LNCAP (cell line): ENCODE data around the gene CDKL1.

Source experiments
- CTCF ChIP-seq: fragments of 450-650 bp; IDR thresholded peaks from 2 replicates; pipeline ENCODE4 v1.5.1; 2017; ENCODE audit warnings: mild to moderate bottlenecking

The CDKL1 gene

DNA sequence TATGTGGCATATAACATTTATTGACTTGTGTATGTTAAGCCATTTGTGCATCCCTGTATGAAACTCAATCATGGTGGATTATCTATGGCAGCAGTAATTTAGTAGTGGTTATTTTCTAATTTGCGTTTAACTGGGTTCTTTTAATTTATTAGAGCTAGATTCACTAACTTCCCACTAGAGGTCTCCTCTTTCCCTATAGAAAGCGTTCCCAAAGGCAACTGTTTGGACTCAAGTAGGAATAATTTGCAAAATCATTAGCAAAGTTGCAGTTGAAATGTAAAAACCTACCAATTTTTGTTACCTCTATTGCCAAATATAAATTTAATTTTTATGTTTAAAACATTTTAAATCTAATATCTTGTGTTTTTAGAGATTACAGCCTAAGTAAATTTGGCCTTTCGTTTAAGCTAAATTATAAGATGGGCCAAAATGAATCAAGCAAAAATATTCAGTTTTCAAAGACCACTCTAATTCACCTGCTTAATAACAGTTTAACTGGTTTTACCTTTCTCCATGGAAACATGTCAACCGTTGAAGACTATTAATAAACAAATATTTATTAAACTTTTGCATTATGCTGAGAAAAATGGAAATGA lies 78.6 kb downstream of the CDKL1 start:
- peak; percentile 74 for TF ChIP-seq CTCF

DNA sequence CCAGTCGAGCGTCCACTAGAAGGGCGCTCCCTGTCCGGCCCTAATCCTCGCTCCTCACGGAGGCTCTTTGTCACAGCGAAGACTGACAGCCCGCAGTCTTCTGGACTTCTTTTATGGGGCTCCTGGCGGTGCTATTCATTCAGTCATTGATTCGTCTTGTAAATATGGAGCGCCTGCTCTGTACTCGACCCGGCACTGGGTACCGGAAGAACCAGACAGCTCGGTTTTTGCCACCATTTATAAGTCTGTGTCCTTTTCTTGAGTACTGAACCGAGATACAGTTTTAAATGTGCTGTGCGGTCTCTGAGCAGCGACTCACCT lies 84.0 kb downstream of the CDKL1 start:
- no peak for TF ChIP-seq CTCF

DNA sequence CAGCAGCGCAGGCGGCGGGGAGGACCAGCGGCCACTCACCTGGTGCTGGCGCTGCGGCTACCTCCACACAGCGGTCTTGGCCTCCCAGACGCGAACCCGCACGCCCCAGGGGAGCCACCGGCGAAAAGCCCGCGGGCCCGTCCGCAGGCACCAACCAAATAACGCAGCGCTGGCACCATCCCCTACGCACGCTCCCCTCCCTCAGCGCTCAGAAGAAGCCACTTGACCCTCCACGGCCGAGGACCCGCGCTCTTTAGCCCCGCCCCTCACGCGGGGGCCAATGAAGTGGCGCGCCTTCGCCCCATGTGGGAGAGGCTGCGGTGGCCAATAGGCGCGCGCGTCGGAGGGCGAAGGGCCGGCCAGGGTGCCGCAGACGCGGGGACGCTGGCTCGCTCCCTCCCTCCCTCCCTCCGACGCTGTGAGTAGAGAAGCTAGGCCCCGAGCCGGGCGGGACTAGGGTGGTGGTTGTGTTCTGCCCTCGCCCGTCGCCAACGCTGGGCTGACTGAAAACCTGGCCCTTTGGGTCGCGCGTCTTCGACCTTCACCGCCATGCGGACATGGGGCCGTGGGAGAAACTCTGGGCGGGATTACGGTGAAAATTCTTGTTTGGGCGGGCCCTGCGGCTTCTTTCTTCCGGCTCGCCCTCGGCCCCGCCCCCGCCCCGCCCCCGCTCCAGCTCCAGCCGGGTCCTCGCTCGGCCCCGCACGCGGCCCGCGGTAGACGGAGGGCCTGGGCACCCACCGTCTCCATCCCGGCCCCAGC lies 84.5 kb downstream of the CDKL1 start, which contains the start of the genes DMAC2L and L2HGDH:
DMAC2L (plus strand) TSS at position 353 of the 762 bp plus-strand sequence. CDS start 9,164 bp downstream, outside the sequence.
L2HGDH (minus strand) TSS at position 258 of the 762 bp plus-strand sequence; CDS start at position 179, 79 bp downstream.
- TF ChIP-seq CTCF: no peak

DNA sequence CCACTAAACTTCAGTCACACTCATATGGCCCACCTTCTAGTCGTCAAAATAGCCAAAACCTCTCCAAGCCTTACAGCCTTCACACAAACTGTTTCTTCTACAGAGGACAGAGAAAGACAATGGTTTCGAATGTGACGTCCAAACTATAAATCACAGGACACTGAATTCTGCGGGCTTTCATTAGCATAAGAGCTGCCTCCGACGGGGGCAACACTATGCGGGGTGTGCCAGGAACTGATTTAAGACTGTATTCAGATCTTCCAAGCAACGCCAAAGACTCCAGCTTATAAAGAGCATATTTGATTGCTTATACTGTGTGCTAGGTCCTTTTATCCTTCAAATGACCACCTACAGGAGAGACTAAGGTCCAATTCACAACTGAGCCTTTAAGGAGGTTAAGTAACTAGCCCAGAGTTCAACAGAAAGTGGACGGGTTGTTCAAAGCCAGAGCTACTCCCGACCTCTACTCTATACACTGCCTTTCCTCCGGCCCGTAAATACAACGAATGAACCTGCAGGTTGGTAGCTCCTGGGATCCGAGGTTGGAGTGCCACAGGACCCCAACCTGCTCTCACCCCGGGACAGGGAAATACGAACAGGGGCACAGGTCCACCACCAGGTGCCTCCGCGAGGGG lies 85.2 kb downstream of the CDKL1 start:
- peak; percentile 50 for TF ChIP-seq CTCF

DNA sequence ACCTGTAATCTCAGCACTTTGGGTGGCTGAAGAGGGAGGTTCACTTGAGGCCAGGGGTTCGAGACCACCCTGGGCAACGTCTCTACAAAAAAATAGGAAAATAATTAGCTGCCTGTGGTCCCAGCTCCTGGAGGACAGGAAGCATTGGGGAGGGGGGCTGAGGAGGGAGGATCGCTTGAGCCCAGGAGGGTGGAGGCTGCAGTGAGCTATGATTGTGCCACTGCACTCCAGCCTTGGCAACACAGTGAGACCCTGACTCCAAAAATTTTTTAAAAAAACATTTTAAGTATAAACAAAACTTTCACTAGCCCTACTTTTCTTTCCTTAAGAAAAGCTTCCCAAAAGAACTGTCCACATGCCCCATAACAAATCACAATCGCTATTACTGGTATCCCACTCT lies 86.2 kb downstream of the CDKL1 start:
- no peak for TF ChIP-seq CTCF

- no peak for TF ChIP-seq CTCF
Observed at GRCh38 chr14:50308363-50308915, 88.2 kb downstream of the CDKL1 start.

DNA sequence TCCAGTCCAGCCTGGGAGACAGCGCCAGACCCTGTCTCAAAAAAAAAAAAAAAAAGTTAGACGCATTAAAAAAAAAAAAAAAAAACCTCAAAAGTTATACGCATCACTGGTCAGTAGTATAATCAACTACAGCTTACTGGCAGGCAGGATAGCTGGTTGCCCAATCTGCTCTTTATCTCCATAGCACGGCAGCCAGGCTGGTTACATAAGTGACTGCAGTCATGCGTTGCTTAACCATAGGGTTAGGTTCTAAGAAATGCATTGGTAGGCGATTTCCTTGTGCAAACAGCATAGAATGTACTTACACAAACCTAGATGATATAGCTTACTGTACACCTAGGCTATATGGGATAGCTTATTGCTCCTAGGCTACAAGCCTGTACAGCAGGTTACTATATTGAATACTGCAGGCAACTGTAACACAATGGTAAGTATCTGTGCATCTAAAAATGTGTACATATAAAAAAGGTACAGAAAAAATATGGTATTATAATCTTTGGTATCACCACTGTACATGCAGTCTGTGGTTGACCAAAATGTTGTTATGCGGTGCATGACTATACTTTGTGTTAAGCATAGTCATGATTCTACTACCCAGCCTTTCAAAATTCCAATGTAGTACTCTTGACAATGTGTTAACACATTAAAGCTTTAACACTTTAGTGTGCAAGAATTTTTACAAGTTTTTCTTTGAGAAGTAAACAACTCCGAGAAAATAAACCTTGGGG lies 92.8 kb downstream of the CDKL1 start:
- no peak for TF ChIP-seq CTCF
